ENCODE measurements around the gene HHLA2. TPM values are rescaled to one million over a fixed set of nuclear protein-coding genes. Genes with fewer than 3 reads are reported as not detected.

HHLA2 gene
- polyA plus RNA-seq, 1 donor (not counting 4 experiments of a cell fraction or from before 2014, with no cell fraction given) = not detected

DNA sequence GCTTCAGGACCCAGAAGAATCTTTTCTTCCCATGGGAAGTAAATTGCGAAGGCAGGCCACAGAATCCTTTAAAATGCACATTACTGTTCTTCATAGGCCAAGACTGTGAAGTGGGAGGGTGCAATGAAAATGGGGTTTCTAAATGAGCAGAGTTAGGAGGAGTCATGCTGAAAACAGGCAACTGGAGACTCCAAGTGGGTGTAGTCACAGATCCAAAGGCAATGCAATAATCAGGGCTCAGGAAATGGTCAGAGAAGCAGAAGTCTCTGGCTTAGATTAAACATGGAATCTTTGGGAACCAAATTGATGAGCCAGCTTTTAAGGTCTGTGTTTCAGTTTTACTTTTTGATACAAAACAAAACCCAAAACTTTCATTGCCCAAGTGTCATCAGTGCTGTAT is 37.6 kb downstream of the HHLA2 start:
- DNase-seq (ENCODE audit: low read depth, low spot score) = no peak
- H3K27ac ChIP-seq (ENCODE audit: control insufficient read depth, insufficient read depth, low read length) = no peak overlapping the region
- H3K36me3 ChIP-seq (ENCODE audit: control insufficient read depth in 2 of 2, extremely low read depth in 1 of 2, insufficient read depth in 2 of 2, low read length in 2 of 2) = no peaks in the 10 kb centered on the region
- H3K27me3 ChIP-seq (ENCODE audit: control insufficient read depth, extremely low read depth, insufficient read depth, low read length) = no peaks in the 10 kb centered on the region
- no peaks in the 10 kb centered on the region for H3K9me1 ChIP-seq (ENCODE audit: control insufficient read depth, extremely low read depth, insufficient read depth, low read length)
- H2AFZ ChIP-seq (ENCODE audit: control insufficient read depth, low read length) = no peak overlapping the region
- no peak overlapping the region for H3K9ac ChIP-seq (ENCODE audit: control insufficient read depth, extremely low read depth, insufficient read depth, low read length)
- H3K9me3 ChIP-seq (ENCODE audit: control insufficient read depth, low read depth, low read length) = no peaks in the 10 kb centered on the region
- no peaks in the 10 kb centered on the region for H4K20me1 ChIP-seq (ENCODE audit: control insufficient read depth, extremely low read depth, insufficient read depth, low read length)
- no peak overlapping the region for H3K4me3 ChIP-seq (ENCODE audit: control insufficient read depth in 2 of 3, extremely low read depth in 1 of 3, insufficient read depth in 2 of 3, low read depth in 1 of 3, low read length in 3 of 3)
- TF ChIP-seq EZH2 (IDR thresholded peaks at IDR 0.05; ENCODE audit: low read length) = no peak
- TF ChIP-seq, protein P1, sequence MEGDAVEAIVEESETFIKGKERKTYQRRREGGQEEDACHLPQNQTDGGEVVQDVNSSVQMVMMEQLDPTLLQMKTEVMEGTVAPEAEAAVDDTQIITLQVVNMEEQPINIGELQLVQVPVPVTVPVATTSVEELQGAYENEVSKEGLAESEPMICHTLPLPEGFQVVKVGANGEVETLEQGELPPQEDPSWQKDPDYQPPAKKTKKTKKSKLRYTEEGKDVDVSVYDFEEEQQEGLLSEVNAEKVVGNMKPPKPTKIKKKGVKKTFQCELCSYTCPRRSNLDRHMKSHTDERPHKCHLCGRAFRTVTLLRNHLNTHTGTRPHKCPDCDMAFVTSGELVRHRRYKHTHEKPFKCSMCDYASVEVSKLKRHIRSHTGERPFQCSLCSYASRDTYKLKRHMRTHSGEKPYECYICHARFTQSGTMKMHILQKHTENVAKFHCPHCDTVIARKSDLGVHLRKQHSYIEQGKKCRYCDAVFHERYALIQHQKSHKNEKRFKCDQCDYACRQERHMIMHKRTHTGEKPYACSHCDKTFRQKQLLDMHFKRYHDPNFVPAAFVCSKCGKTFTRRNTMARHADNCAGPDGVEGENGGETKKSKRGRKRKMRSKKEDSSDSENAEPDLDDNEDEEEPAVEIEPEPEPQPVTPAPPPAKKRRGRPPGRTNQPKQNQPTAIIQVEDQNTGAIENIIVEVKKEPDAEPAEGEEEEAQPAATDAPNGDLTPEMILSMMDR (optimal IDR thresholded peaks at IDR 0.05 in 1 of 3, IDR thresholded peaks at IDR 0.05 in 1 of 3, conservative IDR thresholded peaks at IDR 0.05 in 1 of 3; ENCODE audit: extremely low read depth in 1 of 3, insufficient read depth in 2 of 3, low read length in 3 of 3) = no peak
- H3K4me2 ChIP-seq (ENCODE audit: control insufficient read depth, extremely low read depth, insufficient read depth, low read depth, low read length) = no peak overlapping the region
- FAIRE-seq = no peak
- H3K4me1 ChIP-seq (ENCODE audit: control insufficient read depth, extremely low read depth, insufficient read depth, low read length) = no peaks in the 10 kb centered on the region
- no peaks in the 10 kb centered on the region for H3K79me2 ChIP-seq (ENCODE audit: control insufficient read depth, insufficient read depth, low read length)
- dilution Hi-C loops (cut with MboI; ENCODE audit: extremely low pct_ligation_motif_present, low sequenced_read_pairs) = no loop called here

DNA sequence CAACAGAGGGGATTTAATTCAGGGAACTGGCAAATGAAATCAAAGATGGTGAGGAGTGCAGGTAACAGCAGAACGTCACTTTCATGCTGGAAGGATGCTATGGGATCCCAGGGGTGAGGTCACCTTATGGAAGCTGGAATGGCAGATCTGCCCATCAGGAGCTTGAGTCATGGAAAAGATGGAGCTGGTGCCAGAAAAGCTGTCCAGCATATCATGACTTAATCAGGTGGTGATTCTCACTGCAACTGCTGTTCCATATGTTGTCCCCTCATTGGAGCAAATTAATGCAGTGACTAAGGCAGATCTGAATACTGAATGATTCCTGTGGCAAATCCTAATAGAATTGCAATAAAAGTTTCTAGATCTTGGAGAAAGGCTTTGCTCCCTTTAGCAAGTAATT is 38.4 kb downstream of the HHLA2 start:
- H3K27me3 ChIP-seq (ENCODE audit: control insufficient read depth, extremely low read depth, insufficient read depth, low read length) = no peaks in the 10 kb centered on the region
- no peak overlapping the region for H3K9ac ChIP-seq (ENCODE audit: control insufficient read depth, extremely low read depth, insufficient read depth, low read length)
- no peak overlapping the region for H3K4me3 ChIP-seq (ENCODE audit: control insufficient read depth in 2 of 3, extremely low read depth in 1 of 3, insufficient read depth in 2 of 3, low read depth in 1 of 3, low read length in 3 of 3)
- H3K9me1 ChIP-seq (ENCODE audit: control insufficient read depth, extremely low read depth, insufficient read depth, low read length) = no peaks in the 10 kb centered on the region
- no peaks in the 10 kb centered on the region for H3K4me1 ChIP-seq (ENCODE audit: control insufficient read depth, extremely low read depth, insufficient read depth, low read length)
- DNase-seq (ENCODE audit: low read depth, low spot score) = no peak
- TF ChIP-seq EZH2 (IDR thresholded peaks at IDR 0.05; ENCODE audit: low read length) = no peak
- TF ChIP-seq, protein P1 (optimal IDR thresholded peaks at IDR 0.05 in 1 of 3, IDR thresholded peaks at IDR 0.05 in 1 of 3, conservative IDR thresholded peaks at IDR 0.05 in 1 of 3; ENCODE audit: extremely low read depth in 1 of 3, insufficient read depth in 2 of 3, low read length in 3 of 3) = no peak
- H3K36me3 ChIP-seq (ENCODE audit: control insufficient read depth in 2 of 2, extremely low read depth in 1 of 2, insufficient read depth in 2 of 2, low read length in 2 of 2) = no peaks in the 10 kb centered on the region
- FAIRE-seq = no peak
- H3K79me2 ChIP-seq (ENCODE audit: control insufficient read depth, insufficient read depth, low read length) = no peaks in the 10 kb centered on the region
- H4K20me1 ChIP-seq (ENCODE audit: control insufficient read depth, extremely low read depth, insufficient read depth, low read length) = no peaks in the 10 kb centered on the region
- H3K27ac ChIP-seq (ENCODE audit: control insufficient read depth, insufficient read depth, low read length) = no peak overlapping the region
- dilution Hi-C loops (cut with MboI; ENCODE audit: extremely low pct_ligation_motif_present, low sequenced_read_pairs) = no loop called here
- H3K9me3 ChIP-seq (ENCODE audit: control insufficient read depth, low read depth, low read length) = no peaks in the 10 kb centered on the region
- H2AFZ ChIP-seq (ENCODE audit: control insufficient read depth, low read length) = no peak overlapping the region
- H3K4me2 ChIP-seq (ENCODE audit: control insufficient read depth, extremely low read depth, insufficient read depth, low read depth, low read length) = no peak overlapping the region

Measured in keratinocyte (primary cell).